PC-9 (cell line): Measurements from ENCODE around the gene RNF182. TPM values are rescaled to one million over a fixed set of nuclear protein-coding genes. Genes with fewer than 3 reads are reported as not detected.

Experiments
- BruUV-seq: library from RNA; stranded (reverse); fragments of 400-500 nt; replicated peaks from 2 replicates; lab custom pipeline; 2021; lab: Mats Ljungman, UMichigan
- CTCF ChIA-PET: fragments of 300-600 bp; sonication (Branson Sonifier 250); formaldehyde crosslinking; loops from one replicate; lab custom pipeline; 2022; ENCODE audit warnings: antibody characterized with exemption; lab: Charles Lee
- POLR2A ChIA-PET: fragments of 300-600 bp; sonication (Branson Sonifier 250); formaldehyde crosslinking; loops from one replicate; lab custom pipeline; 2022; ENCODE audit warnings: antibody characterized with exemption; ENCODE audit not compliant: unreplicated experiment; lab: Charles Lee
- DNase-seq, 2 experiments: peaks; one replicate each; pipeline versions ENCODE4 v3.0.0 to v3.0.0-alpha.2; 2015 to 2022; ENCODE audit warnings: mixed read lengths in 1 of 2
- H2AFZ ChIP-seq: fragments of 200-600 bp; sonication (generic); 2 replicates; pipeline ENCODE4 v1.8.1; 2017; ENCODE audit warnings: antibody characterized with exemption
- H3F3A ChIP-seq: fragments of 200-600 bp; sonication (generic); 2 replicates; pipeline ENCODE4 v1.8.1; 2017; ENCODE audit warnings: antibody characterized with exemption, mild to moderate bottlenecking, low read depth; ENCODE audit not compliant: insufficient read depth
- H3K27ac ChIP-seq: fragments of 200-600 bp; sonication (generic); 2 replicates; pipeline ENCODE4 v1.6.1; 2016; ENCODE audit warnings: mixed run types
- H3K27me3 ChIP-seq: fragments of 200-600 bp; sonication (generic); 2 replicates; pipeline ENCODE4 v1.6.1; 2016; ENCODE audit warnings: low read depth, mixed run types; ENCODE audit not compliant: insufficient read depth
- H3K36me3 ChIP-seq: fragments of 200-600 bp; sonication (generic); 2 replicates; pipeline ENCODE4 v1.6.1; 2016; ENCODE audit warnings: low read depth, mixed run types
- H3K4me1 ChIP-seq: fragments of 200-600 bp; sonication (generic); replicated peaks from 2 replicates; pipeline ENCODE4 v1.6.1; 2016; ENCODE audit warnings: mixed run types; ENCODE audit not compliant: insufficient read depth
- H3K4me2 ChIP-seq: fragments of 200-600 bp; sonication (generic); 2 replicates; pipeline ENCODE4 v1.6.1; 2017; ENCODE audit warnings: mixed run types
- H3K4me3 ChIP-seq: fragments of 200-600 bp; sonication (generic); 2 replicates; pipeline ENCODE4 v1.6.1; 2016; ENCODE audit warnings: mixed run types
- H3K79me2 ChIP-seq: fragments of 200-600 bp; sonication (generic); 2 replicates; pipeline ENCODE4 v1.6.1; 2017; ENCODE audit warnings: low read depth, mixed run types
- H3K9me2 ChIP-seq: fragments of 200-600 bp; sonication (generic); 2 replicates; pipeline ENCODE4 v1.8.1; 2017; ENCODE audit warnings: mild to moderate bottlenecking; ENCODE audit not compliant: insufficient read depth
- H3K9me3 ChIP-seq: fragments of 200-600 bp; sonication (generic); 2 replicates; pipeline ENCODE4 v1.8.1; 2016; ENCODE audit warnings: low read depth; ENCODE audit not compliant: insufficient read depth
- H4K20me1 ChIP-seq: fragments of 200-600 bp; sonication (generic); 2 replicates; pipeline ENCODE4 v1.8.1; 2017; ENCODE audit not compliant: insufficient read depth
- CTCF ChIP-seq: fragments of 200-600 bp; sonication (generic); conservative IDR thresholded peaks from 2 replicates; pipeline ENCODE4 v1.6.1; 2017; ENCODE audit warnings: mixed run types, antibody characterized with exemption, mild to moderate bottlenecking, moderate library complexity
- EZH2 ChIP-seq: fragments of 200-600 bp; sonication (generic); IDR thresholded peaks from 2 replicates; pipeline ENCODE4 v1.8.0; 2017; ENCODE audit warnings: antibody characterized with exemption, low read depth
- intact Hi-C: fragments of 100-400 bp; cut with micrococcal nuclease; formaldehyde crosslinking; loops from one replicate; pipeline ENCODE4 v1.10.0; 2022; ENCODE audit not compliant: unreplicated experiment
- total RNA-seq: library from RNA; stranded (reverse); gene quantifications from 2 replicates; pipeline ENCODE4 v1.2.3, GENCODE V29; 2021

The RNF182 gene
- total RNA-seq, 1 experiment from 2014 or later = 0.13 TPM

GRCh38 chr6:13915561-13916229 lies 9.1 kb upstream of the RNF182 start:
- Histone ChIP-seq H3K9me2 (no peaks in the 10 kb centered on the region), H3K79me2 (no peaks in the 10 kb centered on the region), H3K4me2 (no peak overlapping the region), H3K27me3 (no peaks in the 10 kb centered on the region), H3K36me3 (no peaks in the 10 kb centered on the region), H3K4me1 (peaks cover 20% of the 10 kb centered on the region), H4K20me1 (no peaks in the 10 kb centered on the region), H3K4me3 (no peak overlapping the region), H3K9me3 (no peaks in the 10 kb centered on the region), H3K27ac (no peak overlapping the region), H3F3A (no peaks in the 10 kb centered on the region), H2AFZ (no peak overlapping the region)
- no peak for DNase-seq
- ChIA-PET POLR2A (no interaction called here), CTCF (no interaction called here)
- BruUV-seq = no TSS peak
- intact Hi-C loops = no loop called here
- no peak for TF ChIP-seq EZH2
- TF ChIP-seq CTCF = no peak

GRCh38 chr6:13916230-13916944 lies 8.4 kb upstream of the RNF182 start:
- H4K20me1 ChIP-seq = no peaks in the 10 kb centered on the region
- H3K36me3 ChIP-seq = no peaks in the 10 kb centered on the region
- no peaks in the 10 kb centered on the region for H3F3A ChIP-seq
- H3K79me2 ChIP-seq = no peaks in the 10 kb centered on the region
- H3K4me1 ChIP-seq = peaks cover 20% of the 10 kb centered on the region
- no peak for DNase-seq
- intact Hi-C loops = no loop called here
- BruUV-seq = no TSS peak
- H3K9me3 ChIP-seq = no peaks in the 10 kb centered on the region
- TF ChIP-seq CTCF = no peak
- no peak for TF ChIP-seq EZH2
- H3K4me3 ChIP-seq = no peak overlapping the region
- no peaks in the 10 kb centered on the region for H3K27me3 ChIP-seq
- no peak overlapping the region for H3K4me2 ChIP-seq
- H2AFZ ChIP-seq = no peak overlapping the region
- no peaks in the 10 kb centered on the region for H3K9me2 ChIP-seq
- no peak overlapping the region for H3K27ac ChIP-seq
- POLR2A ChIA-PET = no interaction called here
- CTCF ChIA-PET = no interaction called here

GRCh38 chr6:13917141-13917540 lies 7.6 kb upstream of the RNF182 start:
- ChIA-PET POLR2A (no interaction called here), CTCF (no interaction called here)
- no peak for DNase-seq
- intact Hi-C loops = no loop called here
- no peaks in the 10 kb centered on the region for H4K20me1 ChIP-seq
- peaks cover 19% of the 10 kb centered on the region for H3K4me1 ChIP-seq
- no peaks in the 10 kb centered on the region for H3F3A ChIP-seq
- no peak overlapping the region for H2AFZ ChIP-seq
- H3K9me3 ChIP-seq = no peaks in the 10 kb centered on the region
- no peaks in the 10 kb centered on the region for H3K79me2 ChIP-seq
- H3K27me3 ChIP-seq = no peaks in the 10 kb centered on the region
- H3K4me3 ChIP-seq = no peak overlapping the region
- H3K4me2 ChIP-seq = no peak overlapping the region
- H3K36me3 ChIP-seq = no peaks in the 10 kb centered on the region
- H3K9me2 ChIP-seq = no peaks in the 10 kb centered on the region
- no peak overlapping the region for H3K27ac ChIP-seq
- no peak for TF ChIP-seq CTCF
- TF ChIP-seq EZH2 = no peak
- BruUV-seq = no TSS peak
